Tibial artery (tissue), 4 donors: ENCODE data around the gene CLBA1.

Experiments used
- DNase-seq, 2 donors: peaks; one replicate each; pipeline ENCODE4 v3.0.0-alpha.2; 2019
- H3K27ac ChIP-seq, 2 donors: fragments of 200-600 bp; sonication (generic) in 1 of 2; 1 replicate in 1 of 2; 2 replicates in 1 of 2; pipeline ENCODE4 v1.5.1; 2018 to 2019; ENCODE audit warnings: mild to moderate bottlenecking in 1 of 2
- H3K27me3 ChIP-seq, 2 donors: fragments of 200-600 bp; sonication (generic) in 1 of 2; one replicate each; pipeline versions ENCODE4 v1.5.1 to v1.6.0; 2016 to 2019
- H3K36me3 ChIP-seq, 3 donors: fragments of 200-600 bp; sonication (generic) in 2 of 3; one replicate each; pipeline ENCODE4 v1.5.1; 2016 to 2019; ENCODE audit warnings: mild to moderate bottlenecking in 2 of 3
- H3K4me1 ChIP-seq, 4 donors: fragments of 200-600 bp; sonication (generic) in 2 of 4; 1 replicate in 3 of 4; 2 replicates in 1 of 4; pipeline ENCODE4 v1.5.1; 2016 to 2019
- H3K4me3 ChIP-seq, 2 donors: fragments of 200-600 bp; sonication (generic) in 1 of 2; 1 replicate in 1 of 2; 2 replicates in 1 of 2; pipeline ENCODE4 v1.5.1; 2018 to 2019; ENCODE audit warnings: mild to moderate bottlenecking in 2 of 2
- H3K9me3 ChIP-seq, 3 donors: fragments of 200-600 bp; sonication (generic) in 1 of 3; one replicate each; pipeline ENCODE4 v1.5.1; 2016 to 2019
- intact Hi-C: fragments of 100-400 bp; cut with DNase I; formaldehyde crosslinking; loops from one replicate; pipeline ENCODE4 v1.15.0; 2023; ENCODE audit warnings: low total_unique reads
- TF ChIP-seq, protein P1 (sequence below), 2 experiments: fragments of 200-600 bp in 1 of 2; fragments of 450-650 bp in 1 of 2; IDR thresholded peaks; one replicate each; pipeline ENCODE4 v1.5.1; 2017 to 2019; ENCODE audit warnings: antibody characterized with exemption in 2 of 2, mild to moderate bottlenecking in 1 of 2, moderate library complexity in 1 of 2

CLBA1 gene

DNA sequence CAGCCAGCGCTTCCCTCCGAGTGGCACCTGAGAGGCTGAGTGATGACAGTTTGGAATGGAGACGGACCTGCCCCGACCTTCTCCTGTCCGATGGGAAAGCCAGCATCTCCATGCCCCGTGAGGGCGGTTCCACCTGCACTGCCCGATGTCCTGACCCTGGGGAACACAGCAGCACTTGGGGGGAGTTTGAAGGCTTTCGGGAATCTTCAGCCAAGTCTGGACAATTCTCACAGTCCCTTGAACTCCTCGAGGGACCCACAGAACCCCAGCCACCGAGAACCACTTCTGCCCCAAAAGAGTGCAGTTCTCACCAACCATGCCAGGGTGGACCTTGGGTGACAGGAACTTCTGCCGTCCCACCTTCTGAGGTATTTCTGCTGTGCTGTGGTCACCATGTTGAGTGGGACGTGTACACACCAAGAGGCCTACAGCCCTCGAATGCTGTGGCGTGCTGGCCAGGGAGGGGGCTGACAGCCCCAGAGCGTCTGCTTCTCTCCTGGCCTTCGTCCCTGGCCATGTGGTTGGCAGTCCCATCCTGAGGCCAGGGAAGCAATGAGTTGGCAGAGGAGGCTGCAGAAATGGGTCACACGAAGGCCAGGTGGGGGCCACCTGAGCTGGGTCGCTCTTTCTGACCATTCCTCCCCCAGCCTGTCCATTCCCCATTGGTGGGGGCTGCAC is 1.0 kb downstream of the CLBA1 start:
- no peaks in the 10 kb centered on the region for H3K9me3 ChIP-seq
- H3K36me3 ChIP-seq, result peaks cover 0 to 19% (median 6%) of the 10 kb centered on the region in 3 donors
- no peak for DNase-seq
- H3K4me1 ChIP-seq, result peaks cover 0 to 18% (median 9%) of the 10 kb centered on the region in 4 donors
- H3K27ac ChIP-seq, result peak overlapping the region in 1 of 2 donors; percentile 82
- H3K4me3 ChIP-seq, result peak overlapping the region; percentile 76 to 83
- intact Hi-C loops, result loop anchor here (10.0 kb wide), 1 partner anchor 508 kb away; the partner anchor contains the start of gene TEDC1
- TF ChIP-seq, protein P1, sequence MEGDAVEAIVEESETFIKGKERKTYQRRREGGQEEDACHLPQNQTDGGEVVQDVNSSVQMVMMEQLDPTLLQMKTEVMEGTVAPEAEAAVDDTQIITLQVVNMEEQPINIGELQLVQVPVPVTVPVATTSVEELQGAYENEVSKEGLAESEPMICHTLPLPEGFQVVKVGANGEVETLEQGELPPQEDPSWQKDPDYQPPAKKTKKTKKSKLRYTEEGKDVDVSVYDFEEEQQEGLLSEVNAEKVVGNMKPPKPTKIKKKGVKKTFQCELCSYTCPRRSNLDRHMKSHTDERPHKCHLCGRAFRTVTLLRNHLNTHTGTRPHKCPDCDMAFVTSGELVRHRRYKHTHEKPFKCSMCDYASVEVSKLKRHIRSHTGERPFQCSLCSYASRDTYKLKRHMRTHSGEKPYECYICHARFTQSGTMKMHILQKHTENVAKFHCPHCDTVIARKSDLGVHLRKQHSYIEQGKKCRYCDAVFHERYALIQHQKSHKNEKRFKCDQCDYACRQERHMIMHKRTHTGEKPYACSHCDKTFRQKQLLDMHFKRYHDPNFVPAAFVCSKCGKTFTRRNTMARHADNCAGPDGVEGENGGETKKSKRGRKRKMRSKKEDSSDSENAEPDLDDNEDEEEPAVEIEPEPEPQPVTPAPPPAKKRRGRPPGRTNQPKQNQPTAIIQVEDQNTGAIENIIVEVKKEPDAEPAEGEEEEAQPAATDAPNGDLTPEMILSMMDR (IDR thresholded peaks at IDR 0.05), result no peak
- no peaks in the 10 kb centered on the region for H3K27me3 ChIP-seq

DNA sequence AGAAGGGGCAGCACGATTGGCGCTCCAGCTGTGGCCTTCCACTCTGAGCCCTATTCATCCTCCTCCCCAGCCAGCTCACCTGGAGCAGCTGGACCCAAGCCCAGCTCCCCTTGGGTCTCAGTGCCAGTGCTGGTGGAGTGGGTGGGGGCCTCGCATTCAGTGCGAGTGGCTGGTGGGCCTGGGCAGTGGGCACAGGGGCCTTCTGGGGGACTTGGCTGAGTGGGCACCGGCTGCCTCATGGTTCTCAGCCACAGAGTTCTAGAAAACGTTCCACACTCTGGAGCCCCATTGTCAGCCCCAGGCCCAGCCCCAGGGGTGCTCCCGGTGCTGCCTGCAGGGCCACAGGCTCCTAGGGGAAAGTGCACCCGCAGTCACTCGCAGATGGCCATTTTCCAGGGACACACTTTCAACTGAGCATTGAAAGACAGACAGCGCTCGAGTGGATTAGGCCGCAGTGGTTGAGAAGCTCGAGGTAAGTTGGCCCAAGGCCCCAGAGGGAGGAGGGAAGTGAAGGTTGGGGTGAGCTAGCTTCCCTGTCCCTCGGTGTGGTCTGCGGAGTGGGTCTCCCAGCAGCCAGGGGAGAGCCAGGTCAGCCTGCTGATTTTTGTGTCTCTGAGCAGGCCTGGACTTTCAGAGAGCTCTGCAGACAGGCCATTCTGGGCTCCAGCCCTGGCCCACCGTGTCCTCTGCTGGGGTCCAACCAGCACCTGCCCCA is 3.8 kb downstream of the CLBA1 start:
- no peak overlapping the region for H3K4me3 ChIP-seq
- no peak overlapping the region for H3K27ac ChIP-seq
- peaks cover 0 to 18% (median 9%) of the 10 kb centered on the region in 4 donors for H3K4me1 ChIP-seq
- H3K27me3 ChIP-seq, result no peaks in the 10 kb centered on the region
- TF ChIP-seq, protein P1 (IDR thresholded peaks at IDR 0.05), result no peak
- peaks cover 0 to 47% (median 28%) of the 10 kb centered on the region in 3 donors for H3K36me3 ChIP-seq
- no peak for DNase-seq
- intact Hi-C loops, result loop anchor here (10.0 kb wide), 1 partner anchor 505 kb away; the partner anchor contains the start of gene TEDC1
- no peaks in the 10 kb centered on the region for H3K9me3 ChIP-seq

DNA sequence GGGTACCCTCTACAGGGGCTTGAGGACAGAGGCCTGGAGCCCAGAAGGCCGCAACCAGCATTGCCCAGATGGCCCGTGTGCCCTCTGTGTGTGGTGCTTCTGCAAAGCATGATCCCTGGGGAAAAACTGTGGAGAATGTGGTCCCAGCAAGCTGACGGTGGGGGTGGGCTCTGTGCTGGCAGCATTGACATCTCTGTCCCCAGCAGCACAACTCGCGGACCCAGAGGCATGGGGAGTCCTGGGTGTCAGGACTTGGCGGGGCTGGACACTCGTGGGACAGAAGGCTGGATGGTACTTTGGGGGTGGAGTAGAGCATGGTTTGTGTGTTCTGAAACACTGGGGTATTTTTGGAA is 4.3 kb downstream of the CLBA1 start:
- no peak for DNase-seq
- TF ChIP-seq, protein P1 (IDR thresholded peaks at IDR 0.05), result no peak
- peaks cover 0 to 52% (median 28%) of the 10 kb centered on the region in 3 donors for H3K36me3 ChIP-seq
- H3K9me3 ChIP-seq, result no peaks in the 10 kb centered on the region
- no peak overlapping the region for H3K27ac ChIP-seq
- intact Hi-C loops, result loop anchor here (10.0 kb wide), 1 partner anchor 505 kb away; the partner anchor contains the start of gene TEDC1
- H3K4me3 ChIP-seq, result no peak overlapping the region
- H3K27me3 ChIP-seq, result no peaks in the 10 kb centered on the region
- H3K4me1 ChIP-seq, result peaks cover 0 to 18% (median 9%) of the 10 kb centered on the region in 4 donors

DNA sequence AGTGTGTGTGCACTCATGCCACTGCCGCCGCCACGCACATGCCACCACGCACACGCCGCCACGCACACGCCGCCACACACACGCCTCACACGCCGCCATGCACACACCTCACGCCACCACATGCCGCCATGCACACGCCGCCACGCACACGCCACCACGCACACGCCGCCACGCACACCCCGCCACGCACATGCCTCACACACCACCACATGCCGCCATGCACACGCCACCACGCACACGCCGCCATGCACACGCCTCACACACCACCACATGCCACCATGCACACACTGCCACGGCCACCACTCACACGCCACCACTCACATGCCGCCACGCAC is 6.3 kb downstream of the CLBA1 start:
- no peak for DNase-seq
- TF ChIP-seq, protein P1 (IDR thresholded peaks at IDR 0.05), result no peak

DNA sequence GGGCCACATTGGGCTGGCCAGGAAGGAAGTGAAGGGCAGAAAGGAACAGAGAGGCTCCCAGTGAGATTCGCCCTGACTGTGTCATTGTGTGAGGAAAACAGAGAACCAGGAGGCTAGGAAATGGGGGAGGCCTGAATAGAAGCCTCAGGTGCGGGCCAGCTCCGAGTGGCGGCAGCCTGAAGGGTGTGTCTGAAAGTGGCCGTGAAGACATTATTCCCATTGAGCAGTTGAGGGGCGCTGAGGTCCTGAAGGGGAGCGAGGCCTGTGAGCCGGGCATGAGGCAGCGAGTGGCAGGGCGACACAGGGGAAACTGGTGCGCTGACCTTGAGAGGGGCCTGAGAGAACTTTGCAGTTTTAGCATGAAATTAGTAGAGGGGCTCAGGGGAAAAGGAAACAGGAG is 6.9 kb downstream of the CLBA1 start:
- TF ChIP-seq, protein P1 (IDR thresholded peaks at IDR 0.05), result no peak

More for the DNA sequence above, 6.3 kb downstream of the CLBA1 start:
- Histone ChIP-seq H3K27ac (no peak overlapping the region), H3K4me3 (no peak overlapping the region), H3K36me3 (peaks cover 0 to 72% (median 28%) of the 10 kb centered on the region in 3 donors), H3K27me3 (no peaks in the 10 kb centered on the region), H3K4me1 (peaks cover 0 to 6% (median under 1%) of the 10 kb centered on the region in 4 donors), H3K9me3 (no peaks in the 10 kb centered on the region)
- intact Hi-C loops, result no loop called here

More for the DNA sequence above, 6.9 kb downstream of the CLBA1 start:
- no peak for DNase-seq
- Histone ChIP-seq H3K4me1 (peaks cover 0 to 3% (median 0%) of the 10 kb centered on the region in 4 donors), H3K4me3 (no peak overlapping the region), H3K27ac (no peak overlapping the region), H3K9me3 (no peaks in the 10 kb centered on the region), H3K36me3 (peaks cover 0 to 73% (median 28%) of the 10 kb centered on the region in 3 donors), H3K27me3 (no peaks in the 10 kb centered on the region)
- intact Hi-C loops, result no loop called here
